ENCODE data around the gene GUCY1A2.

GUCY1A2 gene

DNA sequence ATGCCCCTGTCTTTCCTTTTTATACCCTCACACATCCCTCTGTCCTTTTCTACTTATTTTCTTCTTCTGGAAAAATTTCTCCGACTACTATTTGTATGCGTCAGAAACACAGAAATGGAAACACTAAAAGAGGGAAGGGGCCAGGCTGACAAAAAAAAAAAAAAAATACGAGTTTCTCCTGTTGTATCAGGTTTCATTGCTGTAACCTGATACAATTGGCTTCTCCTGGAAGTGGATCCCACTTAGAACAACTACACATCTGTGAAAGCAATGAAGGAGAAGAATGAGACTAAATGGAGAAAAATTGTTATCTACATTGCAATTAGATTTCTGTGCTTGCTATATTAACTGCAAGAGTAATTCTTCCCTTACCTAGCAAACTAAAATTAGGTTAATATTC is 393.9 kb downstream of the GUCY1A2 start:
- DNase-seq: no peak

Measured in bone marrow (tissue), 2 donors.